HG03108 (cell line): Measurements from ENCODE around the gene RUNX1.
A peak's percentile ranks its signal among the peaks of the same experiment; 100 is the strongest.
"Not testable (repeated sequence)": the region's sequence is repeated elsewhere in the genome, so short reads cannot be mapped to it uniquely, and the experiment has no call there.

Source experiments
- ATAC-seq: cut with Tn5 transposase; IDR thresholded peaks from one replicate; pipeline ENCODE4 v1.9.1; 2021; ENCODE audit warnings: moderate library complexity; ENCODE audit not compliant: unreplicated experiment

Gene RUNX1

GRCh38 chr21:34994766-34995631 is 54.1 kb downstream of the RUNX1 start:
- ATAC-seq = no peak

- ATAC-seq = not testable (repeated sequence)
Measured at GRCh38 chr21:34993521-34993921, 55.6 kb downstream of the RUNX1 start.

GRCh38 chr21:34992736-34993398 is 56.2 kb downstream of the RUNX1 start:
- no peak for ATAC-seq

GRCh38 chr21:34992180-34992579 is 56.9 kb downstream of the RUNX1 start:
- ATAC-seq = no peak

- ATAC-seq = no peak
Measured at GRCh38 chr21:34991366-34991957, 57.6 kb downstream of the RUNX1 start.

GRCh38 chr21:34990842-34991241 is 58.3 kb downstream of the RUNX1 start:
- ATAC-seq = no peak

- no peak for ATAC-seq
Measured at GRCh38 chr21:34989337-34990151, 59.6 kb downstream of the RUNX1 start.

GRCh38 chr21:34988625-34989024 is 60.5 kb downstream of the RUNX1 start:
- no peak for ATAC-seq

- ATAC-seq = no peak
Measured at GRCh38 chr21:34988139-34988538, 61.0 kb downstream of the RUNX1 start.

GRCh38 chr21:34987501-34988072 is 61.5 kb downstream of the RUNX1 start:
- ATAC-seq = no peak

- peak; percentile 54 for ATAC-seq
Measured at GRCh38 chr21:34986561-34987500, 62.3 kb downstream of the RUNX1 start.

- ATAC-seq = no peak
Measured at GRCh38 chr21:34984356-34985058, 64.6 kb downstream of the RUNX1 start.

GRCh38 chr21:34983680-34984086 is 65.4 kb downstream of the RUNX1 start:
- ATAC-seq = no peak

- ATAC-seq = no peak
Measured at GRCh38 chr21:34981791-34982190, 67.3 kb downstream of the RUNX1 start.

- no peak for ATAC-seq
Measured at GRCh38 chr21:34980423-34981115, 68.5 kb downstream of the RUNX1 start.

GRCh38 chr21:34979383-34979782 is 69.7 kb downstream of the RUNX1 start:
- no peak for ATAC-seq

- ATAC-seq = no peak
Measured at GRCh38 chr21:34977333-34977732, 71.8 kb downstream of the RUNX1 start.
